GM19239 (cell line): Measurements from ENCODE around the gene LOXL1.
"Not testable (repeated sequence)": the region's sequence is repeated elsewhere in the genome, so short reads cannot be mapped to it uniquely, and the experiment has no call there.

Experiments
- DNase-seq: peaks from one replicate; pipeline ENCODE4 v3.0.0; 2011; ENCODE audit warnings: low spot score; ENCODE audit not compliant: insufficient read length
- FAIRE-seq: peaks from 2 replicates; lab custom pipeline; 2011; peaks lifted over from hg19 to GRCh38; lab: Jason Lieb, UNC

The LOXL1 gene

DNA sequence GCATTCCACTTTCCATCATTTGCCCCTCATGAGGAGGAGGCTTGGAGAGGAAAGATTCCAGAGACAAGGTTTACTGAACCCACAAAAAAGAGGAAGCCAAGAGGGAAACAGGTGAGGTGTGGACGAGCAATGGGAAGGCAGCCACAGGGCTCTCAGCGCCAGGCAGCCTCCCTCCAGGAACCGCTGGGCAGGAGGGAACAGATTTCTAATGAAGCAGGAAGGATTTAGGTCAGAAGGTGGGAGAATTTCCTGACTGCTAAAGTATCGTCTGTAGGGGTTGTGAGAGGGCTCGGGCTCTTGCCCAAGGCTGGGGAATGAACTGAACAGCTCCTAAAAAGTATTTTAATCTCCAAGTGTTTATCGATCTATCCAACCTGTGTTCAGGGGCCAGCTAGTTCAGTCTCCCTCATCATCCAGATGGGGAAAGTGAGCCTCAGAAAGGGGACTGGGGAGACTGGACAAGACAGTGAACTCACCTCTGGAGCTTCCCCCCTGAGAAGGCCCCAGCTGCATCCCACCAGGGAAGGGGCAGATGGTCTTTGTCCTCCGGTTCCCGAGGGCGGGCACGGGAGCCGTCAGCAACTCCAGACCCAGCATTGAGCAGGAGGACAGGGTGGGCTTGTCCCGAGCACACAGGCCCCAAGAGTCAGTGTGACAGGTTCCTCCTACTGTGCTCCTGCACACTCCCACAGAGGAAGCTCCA is 10.5 kb downstream of the LOXL1 start:
- DNase-seq (no peak), FAIRE-seq (no peak)

DNA sequence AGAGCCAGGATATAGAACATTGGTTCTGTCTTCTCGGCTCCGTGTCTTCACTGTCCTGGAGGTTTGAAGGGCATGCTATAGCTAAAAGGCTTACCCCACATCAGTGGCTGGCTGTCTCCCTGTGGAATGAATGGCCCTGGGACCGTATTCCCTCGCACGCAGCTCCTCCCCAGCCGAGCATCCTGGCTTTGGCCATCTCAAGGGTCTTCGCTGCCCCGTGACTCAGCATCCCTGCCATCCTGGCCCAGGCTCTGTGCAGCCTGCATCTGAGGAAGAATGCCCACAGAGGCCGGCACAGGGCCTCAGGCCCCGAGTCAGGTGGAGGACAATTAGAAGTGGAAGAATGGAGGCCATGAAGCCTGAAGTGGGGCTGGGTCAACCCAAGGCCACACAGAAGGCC is 11.0 kb downstream of the LOXL1 start:
- no peak for DNase-seq
- no peak for FAIRE-seq

DNA sequence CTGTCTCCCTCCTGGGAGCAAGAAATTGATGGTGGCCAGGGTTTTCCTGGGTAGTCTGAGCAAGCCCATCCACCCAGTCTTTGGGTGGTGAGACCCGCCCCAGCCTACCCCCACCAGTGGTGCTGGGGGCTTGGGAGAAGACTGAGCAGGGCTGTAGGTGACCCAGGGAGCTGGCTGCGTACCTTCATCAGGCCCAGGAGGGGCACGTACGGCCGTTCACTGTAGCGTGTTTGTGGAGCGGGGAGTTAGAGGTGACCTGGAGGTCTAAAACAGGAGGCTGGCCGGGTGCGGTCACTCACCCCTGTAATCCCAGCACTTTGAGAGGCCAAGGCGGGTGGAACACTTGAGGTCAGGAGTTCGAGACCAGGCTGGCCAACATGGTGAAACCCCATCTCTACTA is 11.5 kb downstream of the LOXL1 start:
- DNase-seq: no peak
- no peak for FAIRE-seq

DNA sequence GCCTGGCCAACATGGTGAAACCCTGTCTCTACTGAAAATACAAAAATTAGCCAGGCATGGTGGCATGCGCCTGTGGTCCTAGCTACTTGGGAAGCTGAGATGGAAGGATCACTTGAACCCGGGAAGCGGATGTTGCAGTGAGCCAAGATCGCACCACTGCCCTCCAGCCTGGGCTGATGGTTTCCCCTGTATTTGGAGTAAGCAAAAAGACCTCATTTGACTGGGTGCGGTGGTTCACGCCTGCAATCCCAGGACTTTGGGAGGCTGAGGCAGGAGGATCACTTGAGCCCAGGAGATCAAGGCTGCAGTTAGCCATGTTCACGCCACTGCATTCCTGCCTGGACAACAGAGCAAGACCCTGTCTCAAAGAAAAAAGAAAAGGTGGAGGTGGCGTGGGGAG is 12.3 kb downstream of the LOXL1 start:
- FAIRE-seq, DNase-seq: not testable (repeated sequence)

DNA sequence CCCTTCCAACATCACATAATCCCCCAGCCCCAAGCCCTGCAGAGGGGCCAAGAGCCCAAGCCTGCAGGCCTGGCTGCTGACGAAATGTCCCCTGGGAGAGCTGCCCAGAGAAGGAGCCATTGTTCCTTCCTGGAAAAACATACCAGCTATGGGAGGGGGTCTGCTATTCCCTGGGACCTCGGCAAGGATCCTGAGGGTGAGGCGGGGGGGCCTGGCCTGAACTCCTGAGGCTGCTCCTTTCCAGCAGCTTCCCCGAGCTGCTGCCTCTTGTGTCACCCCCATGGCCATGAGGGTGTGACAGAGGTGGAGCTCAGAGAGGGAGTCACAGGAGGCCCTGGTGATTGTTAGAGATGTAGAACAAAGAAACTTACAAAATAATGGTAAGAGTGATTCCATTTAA is 12.9 kb downstream of the LOXL1 start:
- no peak for FAIRE-seq

DNA sequence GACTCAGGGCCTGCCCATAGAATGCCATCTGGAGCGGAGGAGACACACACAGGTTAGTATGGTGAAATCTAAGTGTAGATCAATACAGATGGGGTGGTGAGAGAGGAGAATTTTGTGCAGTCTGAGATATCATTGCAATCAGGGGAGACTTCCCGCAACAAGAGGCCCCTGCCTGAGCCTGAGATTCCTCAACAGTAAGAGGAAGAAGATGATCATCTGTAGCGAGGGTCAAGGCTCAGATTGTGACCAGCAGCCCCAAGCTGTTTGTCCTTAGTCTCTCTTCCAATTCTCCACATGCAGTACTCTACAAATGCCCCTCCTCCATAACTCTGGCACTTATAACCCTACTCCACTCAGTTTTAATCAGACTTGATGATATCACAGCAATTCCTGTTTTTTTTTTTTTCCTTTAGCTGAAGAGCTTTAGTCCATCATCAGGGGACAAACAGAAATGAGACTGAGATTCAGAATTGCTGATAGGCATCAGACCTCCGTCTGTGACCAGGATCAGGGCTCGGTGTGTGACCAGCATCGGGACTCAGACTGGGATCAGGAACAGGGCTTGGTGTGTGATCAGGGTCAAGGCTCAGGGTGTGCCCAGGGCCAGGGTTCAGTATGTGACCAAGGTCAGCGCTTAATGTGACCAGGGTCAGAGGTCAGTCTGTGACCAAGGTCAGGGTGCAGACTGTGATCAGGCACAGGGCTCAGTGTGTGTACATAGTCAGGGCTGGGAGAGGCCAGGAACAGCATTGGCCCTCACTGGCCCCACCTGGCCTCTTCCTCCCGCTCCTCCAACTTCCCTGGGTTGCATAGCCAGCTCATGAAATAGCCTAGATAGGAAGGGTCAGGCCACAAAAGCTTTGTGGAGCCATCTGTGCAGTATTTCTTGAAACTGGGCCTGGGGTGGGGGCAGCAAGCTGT is 14.1 kb downstream of the LOXL1 start:
- FAIRE-seq: no peak
- DNase-seq: no peak

More for the DNA sequence above, 12.9 kb downstream of the LOXL1 start:
- DNase-seq: no peak

DNA sequence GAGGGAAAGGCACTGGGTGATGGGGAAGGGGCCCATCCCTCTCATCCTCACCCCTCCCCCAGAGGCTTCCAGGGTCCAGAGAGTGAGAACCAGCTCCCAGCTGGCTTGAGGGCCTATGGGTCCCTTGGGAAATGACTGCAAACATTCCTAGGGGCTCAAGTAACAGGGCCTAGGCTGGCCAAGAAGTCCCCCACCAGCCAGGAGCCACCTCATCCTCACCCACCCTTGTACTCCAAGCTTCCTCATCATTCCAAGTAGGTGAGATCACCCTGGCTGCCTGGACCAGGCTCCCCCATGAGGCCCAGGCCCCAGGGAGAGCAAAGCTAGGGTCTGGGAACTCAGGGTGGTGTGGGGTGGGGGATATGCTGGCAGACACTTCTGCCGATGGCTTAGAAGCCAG is 14.8 kb downstream of the LOXL1 start:
- FAIRE-seq (no peak), DNase-seq (no peak)

DNA sequence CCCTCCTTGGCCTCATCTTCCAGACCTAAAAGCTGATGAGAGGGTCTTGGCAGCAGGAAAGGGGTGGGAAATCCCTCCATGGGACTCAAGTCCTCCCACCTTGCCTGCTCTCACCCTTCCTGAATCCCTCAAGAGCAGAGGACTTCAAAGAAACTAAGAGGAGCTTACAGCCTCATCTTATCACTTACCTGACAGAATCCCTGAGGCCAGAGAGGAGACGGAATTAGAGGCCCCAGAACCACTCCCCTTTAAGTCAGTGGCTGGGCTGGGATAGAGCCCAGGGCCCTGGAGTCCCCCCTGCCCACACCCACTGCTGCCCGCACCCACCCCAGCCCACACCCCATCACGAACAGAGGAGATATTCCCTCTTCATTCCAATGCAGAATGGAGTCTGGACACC is 15.2 kb downstream of the LOXL1 start:
- FAIRE-seq: no peak
- DNase-seq: no peak

DNA sequence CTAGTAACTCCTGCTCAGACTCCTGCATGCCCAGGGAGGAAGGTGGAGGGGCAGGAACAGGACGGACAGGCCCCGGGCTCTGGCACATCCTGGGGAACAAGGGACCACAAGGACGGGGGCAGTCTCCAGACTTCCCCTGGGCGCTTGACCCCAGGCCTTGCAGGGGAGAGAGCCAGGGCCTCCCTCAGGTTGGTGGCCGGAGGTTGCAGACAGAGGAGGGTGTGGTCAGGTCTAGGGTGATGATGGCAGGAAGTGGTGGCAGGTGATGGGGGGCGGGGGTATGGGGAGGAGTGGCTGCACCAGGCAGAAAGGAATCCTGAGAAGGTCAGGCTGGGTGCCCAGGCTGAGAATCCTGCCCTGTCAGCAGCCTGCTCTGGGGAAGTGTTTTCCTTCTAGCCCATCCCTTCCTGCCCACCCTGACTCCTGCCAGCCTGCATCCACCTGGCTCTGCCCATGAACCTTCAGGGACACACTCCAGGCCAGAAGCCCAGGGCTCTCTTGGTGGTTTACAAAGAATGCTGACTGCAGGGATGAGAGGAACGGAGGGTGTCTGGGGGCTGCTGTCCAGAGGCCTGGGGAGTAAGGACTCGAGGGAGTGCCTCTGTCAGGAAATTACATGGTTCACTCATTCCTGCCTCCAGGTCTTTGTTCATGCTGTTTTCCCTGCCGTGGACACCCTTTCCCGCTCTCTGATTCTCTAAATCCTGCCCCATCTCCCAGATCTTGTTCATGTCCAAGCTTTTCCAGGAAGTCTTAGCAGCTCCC is 15.8 kb downstream of the LOXL1 start:
- FAIRE-seq: no peak
- DNase-seq: no peak

DNA sequence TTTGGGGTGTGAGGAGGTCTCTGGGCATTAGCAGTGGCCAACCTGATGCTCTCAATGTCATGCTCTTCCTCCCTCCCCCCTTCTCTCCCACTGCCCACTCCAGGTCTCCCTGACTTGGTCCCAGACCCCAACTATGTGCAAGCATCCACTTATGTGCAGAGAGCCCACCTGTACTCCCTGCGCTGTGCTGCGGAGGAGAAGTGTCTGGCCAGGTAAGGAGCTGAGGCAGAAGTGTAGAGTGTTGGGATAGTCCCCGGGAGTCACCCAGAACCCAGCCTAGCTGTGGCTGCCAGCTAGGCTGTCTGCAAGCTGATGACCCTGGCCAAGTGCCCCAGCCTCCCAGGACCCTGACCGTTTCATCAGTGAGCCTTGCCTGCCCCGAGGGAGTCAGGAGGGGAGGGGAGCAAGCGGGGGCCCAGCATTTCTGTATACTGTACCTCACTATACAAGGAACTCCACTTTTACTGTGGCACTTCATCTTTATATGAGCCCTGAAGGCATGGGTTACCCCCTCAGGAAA is 16.5 kb downstream of the LOXL1 start:
- no peak for DNase-seq
- no peak for FAIRE-seq

DNA sequence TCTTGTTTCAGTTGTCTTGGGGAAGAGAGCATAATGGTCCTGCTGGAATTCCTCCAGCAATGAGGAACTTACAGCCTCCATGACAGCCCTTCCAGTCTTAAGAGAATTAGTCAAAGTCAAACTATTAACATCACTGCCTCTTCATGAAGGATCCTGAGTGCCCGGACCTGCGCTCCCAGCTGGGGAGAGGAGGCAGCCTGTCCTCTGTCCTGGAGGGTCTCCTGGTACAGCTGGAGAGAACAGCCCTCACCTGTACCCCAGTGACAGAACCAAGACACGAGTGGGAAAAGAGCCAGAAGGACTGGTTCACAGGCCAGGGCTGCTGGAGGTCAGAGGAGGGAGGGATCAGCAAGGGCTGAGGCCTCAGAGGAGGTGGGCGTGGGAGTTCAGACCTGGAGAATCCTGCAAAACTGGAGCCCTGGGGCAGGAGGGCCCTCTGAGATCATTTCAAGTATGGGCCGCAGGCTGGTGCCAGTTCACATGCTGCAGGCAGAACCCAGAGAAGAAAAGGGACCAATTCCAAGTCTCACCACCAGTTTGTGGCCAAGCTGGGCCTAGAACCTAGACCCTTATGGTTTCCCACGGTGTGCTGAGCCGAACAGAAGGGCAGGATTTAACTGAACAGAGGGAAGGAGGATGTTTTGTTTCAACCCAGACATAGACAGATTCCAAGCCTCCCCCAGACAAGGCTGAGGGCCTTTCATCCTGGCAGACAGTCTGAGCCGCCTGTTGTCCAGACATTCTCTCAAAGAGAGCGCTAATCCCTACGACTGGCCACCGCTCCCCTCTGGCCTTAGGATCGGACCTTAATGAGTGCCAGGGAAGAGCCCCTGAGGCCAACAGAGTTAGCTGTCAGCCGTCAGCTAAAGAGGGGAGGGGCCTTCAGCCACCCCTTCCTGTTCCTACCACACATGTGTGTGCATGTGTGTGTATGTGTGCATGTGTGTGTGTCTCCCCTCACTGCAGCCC is 18.2 kb downstream of the LOXL1 start:
- DNase-seq (no peak), FAIRE-seq (no peak)

DNA sequence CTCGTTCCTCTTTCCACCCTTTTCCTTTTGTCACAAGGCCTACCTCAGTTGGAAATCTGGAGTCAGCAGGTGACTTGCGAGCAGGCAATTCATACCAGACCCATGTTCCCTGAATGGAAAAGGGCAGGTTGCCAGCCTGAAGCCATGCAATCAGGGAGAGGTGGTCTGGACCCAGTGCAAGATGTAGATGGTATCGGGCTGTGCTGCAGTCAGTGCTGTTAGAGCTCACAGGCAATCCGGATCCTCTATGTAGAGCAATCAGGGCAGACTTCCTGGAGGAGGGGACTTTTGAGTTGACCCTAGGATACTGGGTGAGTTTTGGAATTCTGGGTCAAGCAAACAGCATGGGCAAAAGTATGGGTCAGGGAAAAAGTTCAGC is 18.9 kb downstream of the LOXL1 start:
- no peak for DNase-seq
- FAIRE-seq: no peak

DNA sequence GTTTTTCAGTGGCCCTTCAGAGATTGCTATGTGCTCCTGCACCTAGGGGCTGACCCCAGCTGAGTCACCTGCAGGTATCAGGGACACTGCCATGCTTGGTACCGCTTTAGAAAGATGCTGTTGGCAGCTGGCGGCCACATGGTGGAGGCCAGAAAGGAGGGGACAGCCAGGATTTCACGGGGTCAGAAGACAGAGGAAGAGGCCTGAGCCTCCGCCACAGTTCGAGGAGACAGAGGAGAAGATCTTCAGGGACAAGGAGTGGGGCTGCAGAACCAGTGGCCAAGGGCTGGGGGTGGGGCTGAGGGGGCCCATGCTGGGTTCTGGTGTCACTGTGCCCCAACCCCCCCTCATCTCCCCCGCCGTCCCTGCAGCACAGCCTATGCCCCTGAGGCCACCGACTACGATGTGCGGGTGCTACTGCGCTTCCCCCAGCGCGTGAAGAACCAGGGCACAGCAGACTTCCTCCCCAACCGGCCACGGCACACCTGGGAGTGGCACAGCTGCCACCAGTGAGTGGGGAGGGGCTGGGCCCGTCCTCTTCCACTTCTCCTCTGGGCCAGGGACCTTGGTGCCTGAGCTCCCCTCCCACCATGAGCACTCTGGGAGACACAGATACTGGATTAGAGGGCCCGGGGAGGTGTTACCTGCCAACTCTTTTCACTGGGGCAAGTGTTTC is 19.9 kb downstream of the LOXL1 start:
- FAIRE-seq (no peak), DNase-seq (no peak)

DNA sequence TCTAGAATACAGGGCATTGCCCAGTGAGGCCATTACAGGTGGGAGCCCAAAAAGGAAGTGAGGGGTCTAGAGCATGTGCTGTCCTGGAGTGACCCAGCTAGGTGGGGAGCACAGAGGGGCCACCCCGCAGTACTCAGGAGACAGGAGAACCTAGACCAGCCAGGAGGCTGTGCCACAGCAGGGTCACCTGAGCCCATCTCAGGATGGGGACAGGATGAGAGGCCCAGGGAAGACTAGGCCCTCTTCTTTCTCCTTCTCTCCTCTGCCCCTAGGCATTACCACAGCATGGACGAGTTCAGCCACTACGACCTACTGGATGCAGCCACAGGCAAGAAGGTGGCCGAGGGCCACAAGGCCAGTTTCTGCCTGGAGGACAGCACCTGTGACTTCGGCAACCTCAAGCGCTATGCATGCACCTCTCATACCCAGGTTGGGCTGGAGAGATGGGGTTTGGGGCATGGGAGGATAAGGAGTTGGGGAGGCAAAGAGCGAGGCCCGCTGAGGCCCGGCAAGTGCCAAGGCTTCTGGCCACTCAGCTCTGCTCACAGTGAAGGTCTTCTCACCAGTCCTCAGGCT is 20.6 kb downstream of the LOXL1 start:
- no peak for DNase-seq
- FAIRE-seq: no peak

DNA sequence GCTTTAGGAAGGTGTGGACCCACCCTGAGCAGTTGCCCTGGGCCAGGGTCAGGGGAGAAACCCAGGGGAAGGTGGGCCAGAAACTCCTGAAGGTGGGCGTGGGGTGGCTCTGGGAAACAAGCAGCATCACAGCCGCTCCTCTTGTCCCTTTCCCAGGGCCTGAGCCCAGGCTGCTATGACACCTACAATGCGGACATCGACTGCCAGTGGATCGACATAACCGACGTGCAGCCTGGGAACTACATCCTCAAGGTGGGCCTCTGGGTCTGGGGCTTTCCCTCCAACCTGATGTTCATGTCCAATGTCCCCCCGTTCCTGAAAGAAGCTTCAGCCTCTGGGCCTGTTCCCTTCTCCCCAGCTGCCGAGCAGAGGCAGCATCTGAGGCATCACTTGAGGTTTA is 21.4 kb downstream of the LOXL1 start:
- FAIRE-seq (no peak), DNase-seq (no peak)

DNA sequence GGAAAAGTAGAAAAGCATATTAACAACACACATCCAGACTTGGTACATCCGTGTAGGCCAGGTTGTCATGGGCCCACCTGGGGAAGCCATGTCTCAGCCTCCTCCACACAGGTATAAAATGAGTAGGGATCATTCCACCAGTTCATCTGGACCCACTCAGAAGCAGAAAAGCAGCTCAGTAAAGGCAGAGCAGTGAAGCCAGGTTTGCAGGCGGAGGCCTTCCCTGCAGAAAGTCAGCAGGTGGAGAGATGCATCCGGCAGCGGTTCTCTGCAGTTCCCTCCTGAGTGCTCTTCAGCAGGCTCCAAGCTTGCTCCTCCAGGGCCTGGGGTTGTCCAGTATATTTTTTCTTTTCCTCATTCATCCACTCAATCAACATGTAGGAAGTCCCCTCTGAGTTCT is 22.1 kb downstream of the LOXL1 start:
- DNase-seq: no peak
- FAIRE-seq: no peak

DNA sequence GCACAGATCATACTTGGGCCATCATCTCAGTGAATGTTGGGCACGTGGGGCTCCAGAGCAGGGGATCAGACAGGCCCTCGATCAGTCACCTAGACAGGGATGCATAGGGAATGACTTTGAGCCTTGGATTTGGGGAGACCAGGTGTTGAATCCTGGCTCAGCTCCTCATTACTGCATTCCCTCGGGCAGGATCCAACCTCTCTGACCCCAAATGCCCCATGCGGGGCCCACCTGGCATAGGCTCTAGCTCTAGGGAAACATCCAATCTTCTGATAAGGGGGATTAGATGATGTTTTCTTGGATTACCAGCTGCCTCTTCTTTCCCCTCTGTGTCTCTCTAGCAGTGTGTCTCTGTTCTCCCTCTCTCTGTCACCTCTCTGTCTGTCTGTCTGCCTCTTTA is 22.7 kb downstream of the LOXL1 start:
- DNase-seq: no peak

DNA sequence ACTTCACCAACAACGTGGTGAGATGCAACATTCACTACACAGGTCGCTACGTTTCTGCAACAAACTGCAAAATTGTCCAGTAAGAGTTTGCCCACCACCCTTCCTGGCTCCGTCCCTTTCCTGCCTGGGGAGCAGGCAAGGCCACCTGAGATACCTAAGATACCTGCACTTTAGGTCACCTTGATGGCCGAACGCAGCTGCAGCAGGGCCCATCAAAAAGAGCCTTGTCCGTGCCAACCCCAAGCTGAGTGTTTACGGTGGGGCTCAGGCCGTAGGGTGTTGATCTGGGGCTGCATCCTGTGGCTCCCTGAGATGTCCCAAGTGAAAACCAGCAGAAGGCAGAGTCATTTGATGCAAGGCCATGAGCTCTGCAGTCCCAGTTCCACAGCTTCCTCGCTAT is 23.2 kb downstream of the LOXL1 start:
- FAIRE-seq (no peak), DNase-seq (no peak)

More for the DNA sequence above, 22.7 kb downstream of the LOXL1 start:
- no peak for FAIRE-seq

DNA sequence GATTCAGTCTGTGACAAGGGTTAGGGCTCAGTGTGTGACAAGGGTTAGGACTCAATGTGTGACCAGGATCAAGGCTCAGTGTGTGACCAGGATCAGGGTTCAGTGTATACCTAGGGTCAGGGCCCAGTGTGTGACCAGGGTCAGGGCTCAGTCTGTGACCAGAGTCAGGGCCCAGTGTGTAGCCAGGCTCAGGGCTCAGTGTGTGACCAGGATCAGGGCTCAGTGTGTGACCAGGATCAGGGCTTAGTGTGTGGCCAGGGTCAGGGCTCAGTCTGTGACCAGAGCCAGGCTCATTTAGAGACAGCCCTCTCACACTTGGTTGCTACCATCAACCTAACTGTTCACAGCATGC is 24.2 kb downstream of the LOXL1 start:
- FAIRE-seq: no peak
- no peak for DNase-seq
